ENCODE data around the gene B4GALNT4. TPM values are rescaled to one million over a fixed set of nuclear protein-coding genes. Genes with fewer than 3 reads are reported as not detected.

Gene B4GALNT4
- total RNA-seq, 2 experiments from 2014 or later = 4.2 to 6.0 TPM

DNA sequence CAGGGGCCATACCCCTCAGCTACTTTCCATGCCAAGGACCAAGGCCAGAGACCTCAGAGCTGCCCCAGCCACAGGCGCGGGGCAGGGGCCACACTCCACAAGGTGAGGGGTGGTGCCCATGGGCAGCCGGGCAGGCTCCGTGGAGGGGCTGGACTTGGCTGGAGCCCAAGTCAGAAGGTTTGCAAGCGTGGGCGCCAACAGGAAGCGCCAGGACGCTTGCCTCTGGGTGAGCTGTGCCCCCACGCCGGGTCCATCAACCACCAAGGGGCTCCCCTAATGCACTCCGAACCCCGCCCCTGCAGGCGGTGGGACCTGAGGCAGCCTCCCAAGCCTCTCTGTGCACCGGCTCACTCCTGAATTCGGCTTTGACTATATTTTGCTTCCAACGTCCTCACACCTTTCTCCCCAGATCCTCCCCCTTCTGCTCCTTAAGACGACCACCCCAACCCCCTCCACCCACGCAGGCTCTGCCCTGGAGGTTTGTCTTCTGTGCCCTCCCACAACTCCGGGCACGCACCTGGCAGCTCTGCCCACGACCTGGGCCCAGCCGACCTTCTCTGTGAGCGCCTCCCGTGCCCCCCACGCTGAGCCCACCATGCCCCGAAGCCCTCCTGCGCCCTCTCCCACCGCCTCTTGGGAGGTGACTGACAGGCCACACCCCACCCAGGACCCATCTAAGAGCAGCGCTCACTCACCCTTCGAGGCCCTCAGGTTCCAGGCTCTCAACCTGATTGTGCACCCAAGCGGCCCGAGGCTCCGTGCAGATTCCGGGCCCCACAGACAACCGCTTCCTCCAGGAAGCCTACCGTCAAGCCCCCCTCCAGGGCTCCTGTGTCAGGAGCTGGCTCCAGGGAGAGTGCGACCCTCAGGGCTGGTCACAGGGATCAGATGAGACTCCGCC, 22.1 kb downstream of the B4GALNT4 start:
- CTCF ChIA-PET = no interaction called here

DNA sequence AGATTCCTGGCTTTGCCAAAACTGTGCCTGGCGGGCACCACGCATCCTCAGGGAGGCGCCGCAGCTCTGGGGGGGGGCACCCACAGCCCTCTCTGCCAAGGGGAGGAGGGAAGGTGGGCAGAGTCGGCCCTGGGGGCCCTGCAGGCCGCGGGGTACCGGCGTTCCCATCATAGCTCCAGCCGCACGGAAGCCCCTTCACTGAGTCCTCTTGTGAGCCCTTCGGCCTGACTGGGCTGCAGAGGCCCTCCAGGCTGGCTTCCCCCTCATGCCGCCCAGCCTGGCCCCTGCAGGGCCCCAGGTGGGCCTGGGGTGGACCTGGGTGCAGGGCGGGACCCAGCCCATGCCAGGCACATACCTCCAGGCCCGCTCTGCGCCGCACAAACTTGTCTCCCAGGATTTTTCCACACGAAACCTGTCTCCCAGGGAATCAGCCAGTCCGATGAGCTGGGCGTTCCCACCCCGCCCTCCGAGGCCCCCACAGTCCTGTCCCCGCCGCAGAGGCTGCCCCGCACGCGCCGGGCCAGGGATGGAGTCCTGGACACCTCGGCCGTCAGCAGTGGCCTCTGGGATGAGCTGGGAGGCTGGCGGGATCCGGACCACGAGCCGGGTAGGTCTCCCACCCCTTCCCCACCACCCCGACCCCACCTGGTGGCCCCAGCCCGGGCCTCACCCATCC, 22.9 kb downstream of the B4GALNT4 start:
- H3K36me3 Mint-ChIP-seq (ENCODE audit: low read depth) = no peaks in the 10 kb centered on the region
- TF ChIP-seq, protein P1, sequence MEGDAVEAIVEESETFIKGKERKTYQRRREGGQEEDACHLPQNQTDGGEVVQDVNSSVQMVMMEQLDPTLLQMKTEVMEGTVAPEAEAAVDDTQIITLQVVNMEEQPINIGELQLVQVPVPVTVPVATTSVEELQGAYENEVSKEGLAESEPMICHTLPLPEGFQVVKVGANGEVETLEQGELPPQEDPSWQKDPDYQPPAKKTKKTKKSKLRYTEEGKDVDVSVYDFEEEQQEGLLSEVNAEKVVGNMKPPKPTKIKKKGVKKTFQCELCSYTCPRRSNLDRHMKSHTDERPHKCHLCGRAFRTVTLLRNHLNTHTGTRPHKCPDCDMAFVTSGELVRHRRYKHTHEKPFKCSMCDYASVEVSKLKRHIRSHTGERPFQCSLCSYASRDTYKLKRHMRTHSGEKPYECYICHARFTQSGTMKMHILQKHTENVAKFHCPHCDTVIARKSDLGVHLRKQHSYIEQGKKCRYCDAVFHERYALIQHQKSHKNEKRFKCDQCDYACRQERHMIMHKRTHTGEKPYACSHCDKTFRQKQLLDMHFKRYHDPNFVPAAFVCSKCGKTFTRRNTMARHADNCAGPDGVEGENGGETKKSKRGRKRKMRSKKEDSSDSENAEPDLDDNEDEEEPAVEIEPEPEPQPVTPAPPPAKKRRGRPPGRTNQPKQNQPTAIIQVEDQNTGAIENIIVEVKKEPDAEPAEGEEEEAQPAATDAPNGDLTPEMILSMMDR (IDR thresholded peaks at IDR 0.05) = no peak
- Histone ChIP-seq H3K27ac (ENCODE audit: low read depth in 1 of 2, low read length in 2 of 2) (no peak overlapping the region), H3K27me3 (ENCODE audit: control insufficient read depth in 1 of 2, insufficient read depth in 2 of 2, low read length in 2 of 2) (no peaks in the 10 kb centered on the region), H3K4me3 (ENCODE audit: low read length) (no peak overlapping the region), H3K36me3 (ENCODE audit: insufficient read depth, low read length) (no peaks in the 10 kb centered on the region), H3K4me1 (ENCODE audit: insufficient read depth, low read length) (peaks cover 16% of the 10 kb centered on the region), H3K9me3 (ENCODE audit: control insufficient read depth in 1 of 2, insufficient read depth in 1 of 2, low read length in 2 of 2) (no peaks in the 10 kb centered on the region)
- peaks cover 2% of the 10 kb centered on the region for H3K9me3 Mint-ChIP-seq
- DNase-seq (no peak), ATAC-seq (ENCODE audit: poor library complexity) (no peak)
- H3K27me3 Mint-ChIP-seq = no peaks in the 10 kb centered on the region
- peaks cover 8% of the 10 kb centered on the region for H3K4me1 Mint-ChIP-seq (ENCODE audit: low read depth)
- no peak overlapping the region for H3K4me3 Mint-ChIP-seq
- intact Hi-C loops (cut with DNase I, micrococcal nuclease) = no loop called here
- ChIA-PET CTCF (no interaction called here), POLR2A (no interaction called here)
- H3K27ac Mint-ChIP-seq = no peak overlapping the region

More for the DNA sequence above, 22.1 kb downstream of the B4GALNT4 start:
- DNase-seq = no peak
- Histone ChIP-seq H3K27me3 (ENCODE audit: control insufficient read depth in 1 of 2, insufficient read depth in 2 of 2, low read length in 2 of 2) (no peaks in the 10 kb centered on the region), H3K9me3 (ENCODE audit: control insufficient read depth in 1 of 2, insufficient read depth in 1 of 2, low read length in 2 of 2) (peaks cover 7 to 8% of the 10 kb centered on the region in 2 experiments), H3K4me1 (ENCODE audit: insufficient read depth, low read length) (peaks cover 15% of the 10 kb centered on the region), H3K36me3 (ENCODE audit: insufficient read depth, low read length) (no peaks in the 10 kb centered on the region), H3K4me3 (ENCODE audit: low read length) (no peak overlapping the region), H3K27ac (ENCODE audit: low read depth in 1 of 2, low read length in 2 of 2) (no peak overlapping the region)
- no peak overlapping the region for H3K4me3 Mint-ChIP-seq
- no peaks in the 10 kb centered on the region for H3K36me3 Mint-ChIP-seq (ENCODE audit: low read depth)
- POLR2A ChIA-PET = no interaction called here
- ATAC-seq (ENCODE audit: poor library complexity) = no peak
- no peaks in the 10 kb centered on the region for H3K27me3 Mint-ChIP-seq
- H3K9me3 Mint-ChIP-seq = peaks cover 4% of the 10 kb centered on the region
- TF ChIP-seq, protein P1 (IDR thresholded peaks at IDR 0.05) = no peak
- no peak overlapping the region for H3K27ac Mint-ChIP-seq
- H3K4me1 Mint-ChIP-seq (ENCODE audit: low read depth) = peaks cover 10% of the 10 kb centered on the region
- intact Hi-C loops (cut with DNase I, micrococcal nuclease) = no loop called here

GRCh38 chr11:393219-394033, 24.1 kb downstream of the B4GALNT4 start:
- H3K36me3 Mint-ChIP-seq (ENCODE audit: low read depth) = no peaks in the 10 kb centered on the region
- POLR2A ChIA-PET = no interaction called here
- Histone ChIP-seq H3K27ac (ENCODE audit: low read depth in 1 of 2, low read length in 2 of 2) (no peak overlapping the region), H3K4me1 (ENCODE audit: insufficient read depth, low read length) (peaks cover 15% of the 10 kb centered on the region), H3K9me3 (ENCODE audit: control insufficient read depth in 1 of 2, insufficient read depth in 1 of 2, low read length in 2 of 2) (no peaks in the 10 kb centered on the region), H3K36me3 (ENCODE audit: insufficient read depth, low read length) (no peaks in the 10 kb centered on the region), H3K27me3 (ENCODE audit: control insufficient read depth in 1 of 2, insufficient read depth in 2 of 2, low read length in 2 of 2) (no peaks in the 10 kb centered on the region), H3K4me3 (ENCODE audit: low read length) (no peak overlapping the region)
- H3K27me3 Mint-ChIP-seq = peaks cover 4% of the 10 kb centered on the region
- CTCF ChIA-PET = no interaction called here
- TF ChIP-seq, protein P1 (IDR thresholded peaks at IDR 0.05) = no peak
- H3K9me3 Mint-ChIP-seq = no peaks in the 10 kb centered on the region
- no peak for DNase-seq
- ATAC-seq (ENCODE audit: poor library complexity) = no peak
- H3K27ac Mint-ChIP-seq = no peak overlapping the region
- H3K4me3 Mint-ChIP-seq = no peak overlapping the region
- intact Hi-C loops (cut with DNase I, micrococcal nuclease) = no loop called here
- no peaks in the 10 kb centered on the region for H3K4me1 Mint-ChIP-seq (ENCODE audit: low read depth)

Data from CD4-positive, alpha-beta T cell (primary cell).